GM12878 (cell line): Measurements from ENCODE around the gene CALML4. TPM values are rescaled to one million over a fixed set of nuclear protein-coding genes. Genes with fewer than 3 reads are reported as not detected.

Experiments
- ATAC-seq: fragments of 200-7000 bp; cut with Tn5 transposase; 3 replicates; pipeline ENCODE4 v1.9.1; 2020; ENCODE audit warnings: mild to moderate bottlenecking, moderate library complexity
- BruUV-seq: library from RNA; stranded (reverse); fragments of 400-500 nt; replicated peaks from 2 replicates; lab custom pipeline; 2021; lab: Mats Ljungman, UMichigan
- CTCF ChIA-PET: fragments of 300-600 bp; sonication (Branson Sonifier 250); formaldehyde crosslinking; extraction: SDS; loops from one replicate; lab custom pipeline; 2021; ENCODE audit warnings: inconsistent platforms; lab: Yijun Ruan, JAX
- POLR2A ChIA-PET: fragments of 350-600 bp; formaldehyde crosslinking; extraction: SDS; loops from one replicate; lab custom pipeline; 2021; ENCODE audit warnings: inconsistent platforms; lab: Charles Lee
- RAD21 ChIA-PET: fragments of 300-600 bp; sonication (Branson Sonifier 250); formaldehyde crosslinking; loops from one replicate; lab custom pipeline; 2023; ENCODE audit warnings: antibody characterized with exemption; ENCODE audit not compliant: unreplicated experiment; lab: Charles Lee
- SMC1A ChIA-PET: fragments of 300-600 bp; sonication (Branson Sonifier 250); formaldehyde crosslinking; loops from one replicate; lab custom pipeline; 2023; ENCODE audit not compliant: unreplicated experiment, uncharacterized antibody; lab: Charles Lee
- DNase-seq: peaks from one replicate; pipeline ENCODE4 v3.0.0-alpha.2; 2011; ENCODE audit warnings: low read depth, low spot score
- FAIRE-seq: peaks from 3 replicates; lab custom pipeline; 2011; peaks lifted over from hg19 to GRCh38; lab: Jason Lieb, UNC
- H2AFZ ChIP-seq: 2 replicates; pipeline ENCODE4 v1.6.0; 2011; ENCODE audit warnings: low read depth, low read length, control low read depth; ENCODE audit not compliant: control insufficient read depth
- H3K27ac ChIP-seq: 2 replicates; pipeline ENCODE4 v1.5.1; 2011; ENCODE audit warnings: control low read depth; ENCODE audit not compliant: control insufficient read depth, insufficient read depth
- H3K27me3 ChIP-seq, 2 experiments: replicated peaks in 1 of 2; 2 replicates each; pipeline versions ENCODE4 v1.6.0 to v1.6.1; 2011; ENCODE audit warnings: low read length in 1 of 2; ENCODE audit not compliant: control insufficient read depth in 2 of 2, insufficient read depth in 2 of 2
- H3K36me3 ChIP-seq, 2 experiments: 2 replicates each; pipeline ENCODE4 v1.5.1; 2011; ENCODE audit warnings: low read length in 1 of 2; ENCODE audit not compliant: control insufficient read depth in 2 of 2, insufficient read depth in 2 of 2
- H3K4me1 ChIP-seq: 2 replicates; pipeline ENCODE4 v1.6.1; 2011; ENCODE audit warnings: mild to moderate bottlenecking, low read length, moderate library complexity, mixed read lengths; ENCODE audit not compliant: control insufficient read depth, insufficient read depth
- H3K4me2 ChIP-seq: 2 replicates; pipeline ENCODE4 v1.6.0; 2011; ENCODE audit warnings: control low read depth; ENCODE audit not compliant: control insufficient read depth, insufficient read depth
- H3K4me3 ChIP-seq: fragments of 200-600 bp; sonication (generic); 2 replicates; pipeline ENCODE4 v1.5.1; 2016
- H3K79me2 ChIP-seq: 2 replicates; pipeline ENCODE4 v1.6.0; 2011; ENCODE audit warnings: low read length; ENCODE audit not compliant: control insufficient read depth, insufficient read depth
- H3K9ac ChIP-seq: 2 replicates; pipeline ENCODE4 v1.8.0; 2011; ENCODE audit warnings: low read length, control low read depth, mixed read lengths; ENCODE audit not compliant: control insufficient read depth, insufficient read depth
- H3K9me3 ChIP-seq: replicated peaks from 3 replicates; pipeline ENCODE4 v1.5.1; 2011; ENCODE audit warnings: mild to moderate bottlenecking, low read length; ENCODE audit not compliant: control insufficient read depth, insufficient read depth
- H4K20me1 ChIP-seq: 2 replicates; pipeline ENCODE4 v1.6.0; 2011; ENCODE audit not compliant: control insufficient read depth, insufficient read depth
- CHD2 ChIP-seq: IDR thresholded peaks from 2 replicates; pipeline ENCODE4 v1.6.1; 2011; ENCODE audit warnings: low read depth, low read length, improper control_type of control experiment, borderline replicate concordance
- EP300 ChIP-seq, 2 experiments: fragments of 150-350 bp in 1 of 2; IDR thresholded peaks; 2 replicates each; pipeline ENCODE4 v1.6.1; 2011 to 2012; ENCODE audit warnings: low read depth in 2 of 2, low read length in 2 of 2, borderline replicate concordance in 1 of 2, improper control_type of control experiment in 1 of 2, inconsistent platforms in 1 of 2; ENCODE audit not compliant: control insufficient read depth in 1 of 2
- MTA3 ChIP-seq: IDR thresholded peaks from 2 replicates; pipeline ENCODE4 v1.6.1; 2012; ENCODE audit warnings: low read length, inconsistent platforms, borderline replicate concordance
- NBN ChIP-seq: fragments of 450-650 bp; IDR thresholded peaks from 2 replicates; pipeline ENCODE4 v1.6.1; 2016
- NR2C2 ChIP-seq: IDR thresholded peaks from 2 replicates; pipeline ENCODE4 v1.6.1; 2011; ENCODE audit warnings: borderline replicate concordance, low read depth; ENCODE audit not compliant: control insufficient read depth, insufficient read length
- POLR2A ChIP-seq: IDR thresholded peaks from 2 replicates; pipeline ENCODE4 v1.6.1; 2011; ENCODE audit warnings: low read depth, mild to moderate bottlenecking, low read length
- SREBF2 ChIP-seq: IDR thresholded peaks from 2 replicates; pipeline ENCODE4 v1.6.1; 2012; ENCODE audit warnings: mild to moderate bottlenecking, low read length
- SUPT20H ChIP-seq: IDR thresholded peaks from 2 replicates; pipeline ENCODE4 v1.6.1; 2011; ENCODE audit warnings: low read depth, mild to moderate bottlenecking, low read length, moderate library complexity, borderline replicate concordance; ENCODE audit not compliant: control insufficient read depth
- ZNF217 ChIP-seq: fragments of 450-650 bp; IDR thresholded peaks from 2 replicates; pipeline ENCODE4 v1.6.1; 2017; ENCODE audit warnings: antibody characterized with exemption, mild to moderate bottlenecking
- WGBS: methylation state at CpG from one replicate; pipeline ENCODE4 v1.1.6; 2016; ENCODE audit warnings: low lambda C conversion rate; ENCODE audit not compliant: insufficient replicate concordance, insufficient coverage; ENCODE audit errors: missing lambda C conversion rate; 5-methylcytosine and 5-hydroxymethylcytosine counted together
- in situ Hi-C: fragments of 300-500 bp; cut with MboI; formaldehyde crosslinking; loops from 9 replicates; pipeline ENCODE4 v1.14.3; 2018; ENCODE audit warnings: mixed read lengths
- intact Hi-C: fragments of 100-400 bp; cut with micrococcal nuclease; formaldehyde crosslinking; loops from one replicate; pipeline ENCODE4 v1.14.2; 2022; ENCODE audit not compliant: unreplicated experiment
- polyA plus RNA-seq, 11 experiments: library from polyadenylated mRNA; depleted of rRNA in 4 of 11; unstranded in 6 of 11; stranded (reverse) in 5 of 11; fragments of >200 nt; fragmentation: Nextera tagmentation in 4 of 11; fragmentation: Illumina TruSeq in 1 of 11; extraction: Ambion mirVana in 4 of 11; extraction: Trizol in 1 of 11; gene quantifications; 1 replicate in 1 of 11; 2 replicates in 10 of 11; pipeline versions ENCODE4 v1.2.1 to v1.2.3, GENCODE V29; 2011 to 2016; ENCODE audit warnings: inconsistent platforms in 2 of 11, missing spikeins in 2 of 11, low read depth in 1 of 11
- total RNA-seq, 4 experiments: library from RNA; depleted of rRNA in 3 of 4; stranded (reverse); fragments of >200 nt in 3 of 4; fragmentation: Illumina TruSeq in 1 of 4; extraction: Trizol in 1 of 4; gene quantifications; 2 replicates each; pipeline versions ENCODE4 v1.2.1 to v1.2.3, GENCODE V29; 2013 to 2021
- TF ChIP-seq, protein P1 (sequence below): fragments of 450-650 bp; IDR thresholded peaks from 2 replicates; pipeline ENCODE4 v1.6.1; 2016; ENCODE audit warnings: mild to moderate bottlenecking
- TF ChIP-seq, protein P2 (sequence below): fragments of 450-650 bp; IDR thresholded peaks from 2 replicates; pipeline ENCODE4 v1.6.1; 2018; ENCODE audit warnings: mild to moderate bottlenecking, low read depth, moderate library complexity; ENCODE audit not compliant: partially characterized antibody
- TF ChIP-seq, protein P3 (sequence below): IDR thresholded peaks from 2 replicates; pipeline ENCODE4 v1.6.1; 2011; ENCODE audit warnings: low read depth, low read length, improper control_type of control experiment, borderline replicate concordance

Gene CALML4
- total and polyA plus RNA-seq, 10 of the 15 experiments (the other 5 are each of a cell fraction or from before 2014, with no cell fraction given), result 1.7 to 15.9 (median 5.1) TPM

DNA sequence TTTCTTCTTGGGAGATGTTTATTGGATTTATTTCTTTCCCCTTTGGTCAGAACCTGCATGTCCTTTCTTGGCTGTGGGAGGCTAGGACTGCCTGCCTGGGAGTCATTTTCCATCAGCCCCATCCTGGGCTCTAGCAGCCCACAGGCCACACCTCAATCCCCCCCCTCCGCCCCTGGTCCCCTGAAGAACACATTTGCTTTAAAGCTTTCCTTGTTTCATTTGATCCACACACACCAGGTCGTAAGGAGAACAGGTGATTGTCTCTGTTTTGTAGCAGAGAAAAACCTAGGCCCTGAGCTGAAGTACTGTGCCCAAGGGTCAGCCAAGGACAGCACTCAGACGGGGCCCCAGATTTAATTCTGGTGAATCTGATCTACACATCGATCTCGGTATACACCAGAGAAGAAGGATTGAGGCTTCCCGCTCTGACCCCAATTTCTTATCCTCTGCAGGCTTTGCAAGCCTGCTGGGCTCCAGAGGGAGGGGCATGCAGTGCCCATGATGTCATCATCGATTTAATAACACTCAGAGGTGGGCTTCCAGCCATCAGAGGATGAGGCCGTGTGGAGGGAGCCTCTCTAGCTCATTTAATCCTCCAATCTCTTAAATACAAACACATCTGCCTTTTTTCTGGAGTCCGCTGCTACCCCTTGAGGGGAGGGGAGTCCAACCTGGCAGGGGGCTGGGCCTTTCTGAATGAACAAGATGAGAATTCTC lies 26.1 kb upstream of the CALML4 start (continued):
- TF ChIP-seq, protein P1, sequence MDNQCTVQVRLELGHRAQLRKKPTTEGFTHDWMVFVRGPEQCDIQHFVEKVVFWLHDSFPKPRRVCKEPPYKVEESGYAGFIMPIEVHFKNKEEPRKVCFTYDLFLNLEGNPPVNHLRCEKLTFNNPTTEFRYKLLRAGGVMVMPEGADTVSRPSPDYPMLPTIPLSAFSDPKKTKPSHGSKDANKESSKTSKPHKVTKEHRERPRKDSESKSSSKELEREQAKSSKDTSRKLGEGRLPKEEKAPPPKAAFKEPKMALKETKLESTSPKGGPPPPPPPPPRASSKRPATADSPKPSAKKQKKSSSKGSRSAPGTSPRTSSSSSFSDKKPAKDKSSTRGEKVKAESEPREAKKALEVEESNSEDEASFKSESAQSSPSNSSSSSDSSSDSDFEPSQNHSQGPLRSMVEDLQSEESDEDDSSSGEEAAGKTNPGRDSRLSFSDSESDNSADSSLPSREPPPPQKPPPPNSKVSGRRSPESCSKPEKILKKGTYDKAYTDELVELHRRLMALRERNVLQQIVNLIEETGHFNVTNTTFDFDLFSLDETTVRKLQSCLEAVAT, result no peak
- TF ChIP-seq MTA3 (no peak), NR2C2 (no peak), SUPT20H (no peak), EP300 (IDR thresholded peaks at IDR 0.05; ENCODE audit: borderline replicate concordance in 1 of 2, control insufficient read depth in 1 of 2, low read depth in 2 of 2, low read length in 2 of 2) (no peak)

DNA sequence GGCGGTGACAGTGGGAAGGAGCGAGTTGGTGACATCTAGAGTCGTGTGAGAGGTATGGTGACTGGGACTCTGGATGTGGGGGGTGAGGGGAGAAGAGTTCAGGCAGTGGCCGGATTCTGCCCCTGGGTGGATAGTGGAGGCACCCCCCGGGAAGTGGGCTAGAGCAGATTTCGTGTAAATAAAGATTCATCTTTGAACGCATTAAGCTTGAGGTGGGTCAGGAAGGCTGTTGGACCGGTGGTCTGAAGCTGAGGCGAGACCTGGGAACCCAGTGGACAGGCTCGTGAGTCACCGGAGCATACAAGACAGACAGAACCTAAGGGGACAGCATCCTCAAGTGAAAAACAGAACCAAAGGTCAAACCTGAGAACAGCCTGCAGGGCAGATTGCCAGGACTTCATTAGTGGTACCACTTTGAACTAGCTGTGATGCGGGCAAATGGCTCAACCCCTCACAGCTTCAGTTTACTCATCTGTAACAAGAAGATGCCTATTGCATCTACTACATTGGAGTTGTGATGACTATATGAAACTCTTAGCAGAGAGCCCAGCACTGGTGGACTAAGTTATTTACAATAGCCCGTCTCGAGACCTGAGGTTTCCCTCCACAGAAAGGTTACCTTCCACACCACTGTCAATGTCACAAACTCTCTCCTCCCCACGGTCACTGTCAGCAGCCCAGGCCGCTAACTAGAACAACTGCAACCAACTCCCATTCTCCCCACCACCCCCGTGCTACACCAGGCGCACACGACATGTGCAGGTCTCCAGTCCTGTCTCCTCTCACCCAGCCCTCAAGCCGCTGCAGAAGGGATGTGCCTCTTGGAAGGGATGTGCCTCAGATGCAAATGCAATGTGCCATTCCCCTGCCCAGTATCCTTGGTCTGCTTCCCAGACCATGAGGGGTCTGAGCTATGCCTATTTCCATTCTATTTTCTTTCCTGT lies 25.3 kb upstream of the CALML4 start:
- no TSS peak for BruUV-seq
- TF ChIP-seq SREBF2 (no peak), ZNF217 (no peak), MTA3 (peak; percentile 37; the same call in 1 of the 2 replicates), NBN (peak; percentile 58; the same call in 1 of the 2 replicates), POLR2A (no peak), CHD2 (no peak)
- TF ChIP-seq, protein P2, sequence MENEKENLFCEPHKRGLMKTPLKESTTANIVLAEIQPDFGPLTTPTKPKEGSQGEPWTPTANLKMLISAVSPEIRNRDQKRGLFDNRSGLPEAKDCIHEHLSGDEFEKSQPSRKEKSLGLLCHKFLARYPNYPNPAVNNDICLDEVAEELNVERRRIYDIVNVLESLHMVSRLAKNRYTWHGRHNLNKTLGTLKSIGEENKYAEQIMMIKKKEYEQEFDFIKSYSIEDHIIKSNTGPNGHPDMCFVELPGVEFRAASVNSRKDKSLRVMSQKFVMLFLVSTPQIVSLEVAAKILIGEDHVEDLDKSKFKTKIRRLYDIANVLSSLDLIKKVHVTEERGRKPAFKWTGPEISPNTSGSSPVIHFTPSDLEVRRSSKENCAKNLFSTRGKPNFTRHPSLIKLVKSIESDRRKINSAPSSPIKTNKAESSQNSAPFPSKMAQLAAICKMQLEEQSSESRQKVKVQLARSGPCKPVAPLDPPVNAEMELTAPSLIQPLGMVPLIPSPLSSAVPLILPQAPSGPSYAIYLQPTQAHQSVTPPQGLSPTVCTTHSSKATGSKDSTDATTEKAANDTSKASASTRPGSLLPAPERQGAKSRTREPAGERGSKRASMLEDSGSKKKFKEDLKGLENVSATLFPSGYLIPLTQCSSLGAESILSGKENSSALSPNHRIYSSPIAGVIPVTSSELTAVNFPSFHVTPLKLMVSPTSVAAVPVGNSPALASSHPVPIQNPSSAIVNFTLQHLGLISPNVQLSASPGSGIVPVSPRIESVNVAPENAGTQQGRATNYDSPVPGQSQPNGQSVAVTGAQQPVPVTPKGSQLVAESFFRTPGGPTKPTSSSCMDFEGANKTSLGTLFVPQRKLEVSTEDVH, result no peak
- TF ChIP-seq, protein P3, sequence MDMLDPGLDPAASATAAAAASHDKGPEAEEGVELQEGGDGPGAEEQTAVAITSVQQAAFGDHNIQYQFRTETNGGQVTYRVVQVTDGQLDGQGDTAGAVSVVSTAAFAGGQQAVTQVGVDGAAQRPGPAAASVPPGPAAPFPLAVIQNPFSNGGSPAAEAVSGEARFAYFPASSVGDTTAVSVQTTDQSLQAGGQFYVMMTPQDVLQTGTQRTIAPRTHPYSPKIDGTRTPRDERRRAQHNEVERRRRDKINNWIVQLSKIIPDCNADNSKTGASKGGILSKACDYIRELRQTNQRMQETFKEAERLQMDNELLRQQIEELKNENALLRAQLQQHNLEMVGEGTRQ, result no peak

More for the DNA sequence above, 25.3 kb upstream of the CALML4 start:
- ATAC-seq, result peak; percentile 21
- intact Hi-C loops (no loop called here), in situ Hi-C loops (no loop called here)
- Histone ChIP-seq H3K4me1 (peaks cover 29% of the 10 kb centered on the region), H3K36me3 (no peaks in the 10 kb centered on the region), H3K4me3 (peak overlapping the region; percentile 99), H3K9me3 (no peaks in the 10 kb centered on the region), H3K79me2 (peaks cover 38% of the 10 kb centered on the region), H3K4me2 (peak overlapping the region; percentile 99), H3K27ac (peak overlapping the region; percentile 90; the same call in 1 of the 2 replicates), H3K27me3 (no peaks in the 10 kb centered on the region), H2AFZ (peak overlapping the region; percentile 91), H3K9ac (peak overlapping the region; percentile 90), H4K20me1 (no peaks in the 10 kb centered on the region)
- ChIA-PET CTCF (interaction anchor here (0.6 to 3.2 kb wide), 8 partner anchors 10 to 363 kb away, joined by 3 to 13 read pairs (median 3); no protein-coding TSS in a partner anchor), RAD21 (interaction anchor here (2.6 kb wide), 1 partner anchor 367 kb away, joined by 13 read pairs; no protein-coding TSS in a partner anchor), SMC1A (interaction anchor here (0.8 to 1.2 kb wide), 3 partner anchors 22 to 367 kb away, joined by 3 to 5 read pairs (median 4); no protein-coding TSS in a partner anchor), POLR2A (interaction anchor here (0.9 to 2.2 kb wide), 2 partner anchors 47 to 201 kb away, joined by 6 to 8 read pairs; partner anchors contain the start of gene FEM1B)
- FAIRE-seq, result peak; percentile 64
- 35% methylated on average over 20 of the region's 20 CpGs for WGBS
- DNase-seq, result peak; percentile 51
